NCI-H2029 treated with DMSO at 0.1 percent for 48 hours (cell line): ENCODE measurements around the gene KLLN.
"Not testable (repeated sequence)": the region's sequence is repeated elsewhere in the genome, so short reads cannot be mapped to it uniquely, and the experiment has no call there.

Experiments used
- DNase-seq: peaks from one replicate; lab custom pipeline; 2025; lab: John Stamatoyannopoulos, UW

KLLN gene

GRCh38 chr10:87842220-87842641 is 21.1 kb downstream of the KLLN start:
- no peak for DNase-seq

GRCh38 chr10:87841186-87841585 is 22.1 kb downstream of the KLLN start:
- DNase-seq = no peak

GRCh38 chr10:87838650-87839049 is 24.7 kb downstream of the KLLN start:
- no peak for DNase-seq

- DNase-seq = no peak
Observed at GRCh38 chr10:87837445-87837844, 25.9 kb downstream of the KLLN start.

GRCh38 chr10:87836098-87836497 is 27.2 kb downstream of the KLLN start:
- no peak for DNase-seq

- no peak for DNase-seq
Observed at GRCh38 chr10:87829986-87830729, 33.2 kb downstream of the KLLN start.

GRCh38 chr10:87829051-87829450 is 34.3 kb downstream of the KLLN start:
- not testable (repeated sequence) for DNase-seq

GRCh38 chr10:87827681-87828080 is 35.7 kb downstream of the KLLN start:
- DNase-seq = no peak

GRCh38 chr10:87826653-87827052 is 36.7 kb downstream of the KLLN start:
- no peak for DNase-seq

GRCh38 chr10:87819289-87819585 is 44.1 kb downstream of the KLLN start:
- DNase-seq = no peak

- no peak for DNase-seq
Observed at GRCh38 chr10:87818505-87819288, 44.6 kb downstream of the KLLN start.

GRCh38 chr10:87817609-87818504 is 45.5 kb downstream of the KLLN start, which contains the start of gene ATAD1:
Gene ATAD1 (minus strand): TSS chr10:87818226. CDS start chr10:87814599, 3,627 bp downstream.
- peak; percentile 36 for DNase-seq

- no peak for DNase-seq
Observed at GRCh38 chr10:87816898-87817608, 46.3 kb downstream of the KLLN start.

- no peak for DNase-seq
Observed at GRCh38 chr10:87816163-87816897, 47.0 kb downstream of the KLLN start.
